Brain microvascular endothelial cell (primary cell): ENCODE measurements around the gene DPYD.

Experiments used
- DNase-seq: peaks from one replicate; pipeline ENCODE4 v3.0.0-alpha.2; 2020
- H3K27ac ChIP-seq: fragments of 250-450 bp; sonication (Bioruptor Pico); 2 replicates; pipeline ENCODE4 v1.5.1; 2020; ENCODE audit warnings: mild to moderate bottlenecking, moderate library complexity
- H3K27me3 ChIP-seq: fragments of 250-450 bp; sonication (Bioruptor Pico); replicated peaks from 2 replicates; pipeline ENCODE4 v1.5.1; 2020; ENCODE audit warnings: mild to moderate bottlenecking
- H3K36me3 ChIP-seq: fragments of 250-450 bp; sonication (Bioruptor Pico); replicated peaks from 2 replicates; pipeline ENCODE4 v1.5.1; 2020; ENCODE audit warnings: mild to moderate bottlenecking
- H3K4me3 ChIP-seq: 2 replicates; pipeline ENCODE4 v1.5.1; 2011; ENCODE audit warnings: low read depth, mild to moderate bottlenecking, control low read depth, low read length, moderate library complexity
- CTCF ChIP-seq: IDR thresholded peaks from 2 replicates; pipeline ENCODE4 v1.5.1; 2011; ENCODE audit warnings: low read depth, mild to moderate bottlenecking, moderate library complexity, low read length, control low read depth, inconsistent platforms; ENCODE audit errors: missing control alignments
- in situ Hi-C: cut with HindIII; loops from 2 replicates; pipeline ENCODE4 v1.10.0; 2017; ENCODE audit warnings: low sequenced_read_pairs, low pct_ligation_motif_present

Gene DPYD

GRCh38 chr1:97307568-97307967 lies 613.3 kb downstream of the DPYD start:
- in situ Hi-C loops: no loop called here
- Histone ChIP-seq H3K4me3 (no peak overlapping the region), H3K36me3 (no peaks in the 10 kb centered on the region), H3K27me3 (no peaks in the 10 kb centered on the region), H3K27ac (no peak overlapping the region)
- no peak for TF ChIP-seq CTCF
- DNase-seq: no peak

- no peaks in the 10 kb centered on the region for H3K27me3 ChIP-seq
- no peak for TF ChIP-seq CTCF
- no peaks in the 10 kb centered on the region for H3K36me3 ChIP-seq
- no peak overlapping the region for H3K27ac ChIP-seq
- no peak for DNase-seq
- H3K4me3 ChIP-seq: no peak overlapping the region
- in situ Hi-C loops: no loop called here
Measured at GRCh38 chr1:97307151-97307550, 613.7 kb downstream of the DPYD start.

- no peaks in the 10 kb centered on the region for H3K36me3 ChIP-seq
- no peak for DNase-seq
- in situ Hi-C loops: no loop called here
Measured at GRCh38 chr1:97306504-97306903, 614.3 kb downstream of the DPYD start.

GRCh38 chr1:97304366-97304765 lies 616.5 kb downstream of the DPYD start:
- no peak overlapping the region for H3K4me3 ChIP-seq
- in situ Hi-C loops: no loop called here
- H3K36me3 ChIP-seq: no peaks in the 10 kb centered on the region
- DNase-seq: no peak
- H3K27ac ChIP-seq: no peak overlapping the region
- H3K27me3 ChIP-seq: no peaks in the 10 kb centered on the region
- TF ChIP-seq CTCF: no peak

More at GRCh38 chr1:97306504-97306903, 614.3 kb downstream of the DPYD start:
- Histone ChIP-seq H3K27me3 (no peaks in the 10 kb centered on the region), H3K4me3 (no peak overlapping the region), H3K27ac (no peak overlapping the region)
- TF ChIP-seq CTCF: no peak

GRCh38 chr1:97298966-97299365 lies 621.9 kb downstream of the DPYD start:
- no peaks in the 10 kb centered on the region for H3K36me3 ChIP-seq
- no peak overlapping the region for H3K27ac ChIP-seq
- in situ Hi-C loops: no loop called here
- no peak overlapping the region for H3K4me3 ChIP-seq
- DNase-seq: no peak
- no peak for TF ChIP-seq CTCF
- no peaks in the 10 kb centered on the region for H3K27me3 ChIP-seq

GRCh38 chr1:97297611-97298010 lies 623.2 kb downstream of the DPYD start:
- H3K4me3 ChIP-seq: no peak overlapping the region
- no peak for DNase-seq
- H3K27me3 ChIP-seq: no peaks in the 10 kb centered on the region
- in situ Hi-C loops: no loop called here
- no peaks in the 10 kb centered on the region for H3K36me3 ChIP-seq
- no peak overlapping the region for H3K27ac ChIP-seq
- no peak for TF ChIP-seq CTCF
